Pericardium fibroblast (primary cell): ENCODE data around the gene OR5AU1. TPM values are rescaled to one million over a fixed set of nuclear protein-coding genes. Genes with fewer than 3 reads are reported as not detected.

ENCODE experiments used
- total RNA-seq: library from RNA; depleted of rRNA; stranded (reverse); fragments of >200 nt; gene quantifications from 2 replicates; pipeline ENCODE4 v1.2.3, GENCODE V29; 2015

Gene OR5AU1
- total RNA-seq = not detected in 2 replicates

GRCh38 chr14:21155963-21156362 lies at the start of gene OR5AU1:
Gene OR5AU1 (minus strand): TSS chr14:21156063. CDS start chr14:21155872, 191 bp downstream.

Other genes starting within 250 kb of the OR5AU1 start
- gene RNASE2, start 200.6 kb downstream of the OR5AU1 start, total RNA-seq = not detected in 2 replicates
- 62.7 and 74.7 TPM in 2 replicates for gene METTL17, start 166.1 kb downstream of the OR5AU1 start, total RNA-seq
- gene SLC39A2, start 156.8 kb downstream of the OR5AU1 start, total RNA-seq = not detected in 2 replicates
- 26.8 and 27.2 TPM in 2 replicates for gene NDRG2, start 131.0 kb downstream of the OR5AU1 start, total RNA-seq
- not detected in 2 replicates for gene TPPP2, start 125.8 kb downstream of the OR5AU1 start, total RNA-seq
- not detected in 2 replicates for gene RNASE13, start 121.3 kb downstream of the OR5AU1 start, total RNA-seq
- not detected in 2 replicates for gene RNASE7, start 113.7 kb downstream of the OR5AU1 start, total RNA-seq
- not detected in 2 replicates for gene RNASE8, start 98.2 kb downstream of the OR5AU1 start, total RNA-seq
- gene ARHGEF40, start 85.8 kb downstream of the OR5AU1 start, total RNA-seq = 32.8 and 38.5 TPM in 2 replicates
- gene ZNF219, start 57.4 kb downstream of the OR5AU1 start, total RNA-seq = 8.6 and 17.2 TPM in 2 replicates
- not detected in 2 replicates for gene TMEM253, start 55.0 kb downstream of the OR5AU1 start, total RNA-seq
- gene HNRNPC, start 113.4 kb upstream of the OR5AU1 start, total RNA-seq = 411 and 489 TPM in 2 replicates
- 0.12 and 0.17 TPM in 2 replicates for gene RPGRIP1, start 124.0 kb upstream of the OR5AU1 start, total RNA-seq
- 34.2 and 51.9 TPM in 2 replicates for gene SUPT16H, start 228.0 kb upstream of the OR5AU1 start, total RNA-seq